ENCODE results near the gene SHROOM2.

GRCh38 chrX:9788911-9789310, 2.7 kb downstream of the SHROOM2 start:
- TF ChIP-seq POLR2A (IDR thresholded peaks at IDR 0.05) = no peak
- no peak for TF ChIP-seq CTCF (IDR thresholded peaks at IDR 0.05 in 8 of 11, conservative IDR thresholded peaks at IDR 0.05 in 3 of 11)
- TF ChIP-seq POLR2AphosphoS5 (IDR thresholded peaks at IDR 0.05) = no peak
